HEK293T (cell line): ENCODE data around the gene FSTL4.

ENCODE experiments used
- BHLHE40 ChIP-seq: fragments of 450-650 bp; IDR thresholded peaks from 2 replicates; pipeline ENCODE4 v1.6.1; 2016; ENCODE audit warnings: mild to moderate bottlenecking, moderate library complexity, borderline replicate concordance
- FOXM1 ChIP-seq: fragments of 450-650 bp; IDR thresholded peaks from 2 replicates; pipeline ENCODE4 v1.6.1; 2017; ENCODE audit warnings: mild to moderate bottlenecking, borderline replicate concordance
- L3MBTL2 ChIP-seq: fragments of 450-650 bp; conservative IDR thresholded peaks from 2 replicates; pipeline ENCODE4 v1.6.1; 2016; ENCODE audit warnings: mild to moderate bottlenecking
- LEF1 ChIP-seq: fragments of 450-650 bp; IDR thresholded peaks from 2 replicates; pipeline ENCODE4 v1.6.1; 2017; ENCODE audit warnings: mild to moderate bottlenecking, borderline replicate concordance
- NFRKB ChIP-seq: fragments of 450-650 bp; IDR thresholded peaks from 2 replicates; pipeline ENCODE4 v1.6.1; 2016; ENCODE audit warnings: mild to moderate bottlenecking, moderate library complexity
- SP1 ChIP-seq: fragments of 450-650 bp; IDR thresholded peaks from 2 replicates; pipeline ENCODE4 v1.6.1; 2017
- SUZ12 ChIP-seq: fragments of 450-650 bp; IDR thresholded peaks from 2 replicates; pipeline ENCODE4 v1.6.1; 2016; ENCODE audit warnings: mild to moderate bottlenecking
- ZNF384 ChIP-seq: fragments of 450-650 bp; IDR thresholded peaks from 2 replicates; pipeline ENCODE4 v1.6.1; 2016

- TF ChIP-seq ZNF384 (no peak), SP1 (no peak), NFRKB (no peak), L3MBTL2 (no peak), BHLHE40 (no peak), FOXM1 (no peak), SUZ12 (no peak), LEF1 (no peak)
These were observed 357.5 kb downstream of the FSTL4 start for GRCh38 chr5:133254803-133255202.
